Stimulated activated CD4-positive, alpha-beta T cell treated with anti-CD3 and anti-CD28 coated beads, TNF-alpha, amount 100 ng/mL, for 24 hours (primary cell): ENCODE data around the gene DDTL.
"Not testable (repeated sequence)": the region's sequence is repeated elsewhere in the genome, so short reads cannot be mapped to it uniquely, and the experiment has no call there.

ENCODE experiments used
- DNase-seq, 3 experiments: peaks; one replicate each; pipeline ENCODE4 v3.0.0-alpha.2; 2020; ENCODE audit warnings: low read depth in 3 of 3

The DDTL gene

GRCh38 chr22:23966568-23966967 lies at the start of gene DDTL:
Gene DDTL, plus strand, starts transcription at chr22:23966888. Its CDS starts 27 bp downstream, at chr22:23966915.
- not testable (repeated sequence) for DNase-seq

DNA sequence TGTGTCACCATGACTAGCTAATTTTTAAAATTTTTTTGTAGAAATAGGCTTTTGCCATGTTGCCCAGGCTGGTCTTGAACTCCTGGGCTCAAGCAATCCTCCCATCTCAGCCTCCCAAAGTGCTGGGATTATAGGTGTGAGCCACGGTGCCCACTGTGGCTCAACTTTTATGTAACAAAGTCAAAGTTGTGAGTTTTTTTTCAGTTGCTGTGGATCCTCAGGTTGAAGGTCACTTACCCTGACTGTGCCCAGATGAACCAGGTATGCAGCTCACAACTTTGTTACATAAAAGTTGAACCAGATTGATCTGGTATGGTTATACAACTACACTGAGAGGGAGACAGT lies 46.4 kb upstream of the DDTL start:
- DNase-seq: not testable (repeated sequence)

- DNase-seq: not testable (repeated sequence)
Observed at GRCh38 chr22:23921586-23922201, 45.0 kb upstream of the DDTL start.

DNA sequence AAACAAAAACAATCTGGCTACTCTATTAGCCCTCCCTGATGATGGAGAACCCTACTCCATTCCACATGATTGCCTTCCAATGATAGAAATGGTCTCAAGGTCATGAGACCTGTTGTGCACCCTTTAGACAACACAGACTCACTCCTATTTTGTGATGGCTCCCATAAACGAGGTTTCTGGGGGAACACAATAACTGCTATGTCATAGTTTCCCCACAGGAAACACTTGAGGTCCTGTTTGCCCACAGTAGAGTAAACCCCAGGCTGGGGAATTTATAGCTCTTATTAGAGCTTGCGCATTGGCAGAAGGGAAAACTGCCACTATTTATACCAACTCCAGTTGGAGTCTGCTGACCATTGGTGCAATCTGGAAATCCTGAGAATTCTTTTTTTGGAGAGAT lies 43.8 kb upstream of the DDTL start:
- DNase-seq: no peak

- DNase-seq: no peak
Observed at GRCh38 chr22:23925020-23925606, 41.6 kb upstream of the DDTL start.

- DNase-seq: no peak
Observed at GRCh38 chr22:23926561-23926960, 40.1 kb upstream of the DDTL start.

GRCh38 chr22:23938328-23939016 lies 28.2 kb upstream of the DDTL start:
- DNase-seq: no peak

DNA sequence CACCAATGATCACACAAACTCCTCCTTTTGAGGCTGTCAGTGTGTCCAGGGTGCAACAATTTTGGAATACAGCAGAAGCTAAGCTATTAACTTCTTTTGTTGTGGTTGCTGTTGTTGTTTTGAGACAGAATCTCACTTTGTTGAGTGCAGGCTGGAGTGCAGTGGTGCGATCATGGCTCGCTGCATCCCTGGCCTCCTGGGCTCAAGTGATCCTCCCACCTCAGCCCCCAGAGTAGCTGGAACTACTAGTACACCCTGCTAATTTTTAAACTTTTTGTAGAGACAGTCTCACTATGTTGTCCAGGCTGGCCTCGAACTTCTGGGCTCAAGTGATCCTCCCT lies 27.7 kb upstream of the DDTL start:
- no peak for DNase-seq

GRCh38 chr22:23940166-23940565 lies 26.5 kb upstream of the DDTL start:
- DNase-seq: not testable (repeated sequence)

DNA sequence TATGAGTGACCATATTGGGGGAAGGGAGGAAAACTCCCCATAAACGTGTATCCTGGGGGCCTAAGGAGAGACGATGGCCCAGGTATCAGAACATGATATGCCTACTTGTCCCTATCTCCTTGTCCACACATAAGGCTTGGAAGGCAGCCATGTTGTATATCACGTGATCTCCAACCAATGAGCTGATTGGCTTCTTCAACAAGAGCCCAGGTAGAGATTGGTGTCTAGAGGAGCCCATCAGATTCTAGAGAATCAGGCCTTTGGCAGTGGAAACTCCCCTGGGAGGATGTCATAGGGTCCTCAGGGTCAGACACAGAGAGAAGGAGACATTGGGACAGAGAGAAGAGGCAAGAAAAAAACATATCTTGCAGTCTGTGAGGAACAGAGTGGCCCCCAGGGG lies 19.3 kb upstream of the DDTL start:
- not testable (repeated sequence) for DNase-seq

DNA sequence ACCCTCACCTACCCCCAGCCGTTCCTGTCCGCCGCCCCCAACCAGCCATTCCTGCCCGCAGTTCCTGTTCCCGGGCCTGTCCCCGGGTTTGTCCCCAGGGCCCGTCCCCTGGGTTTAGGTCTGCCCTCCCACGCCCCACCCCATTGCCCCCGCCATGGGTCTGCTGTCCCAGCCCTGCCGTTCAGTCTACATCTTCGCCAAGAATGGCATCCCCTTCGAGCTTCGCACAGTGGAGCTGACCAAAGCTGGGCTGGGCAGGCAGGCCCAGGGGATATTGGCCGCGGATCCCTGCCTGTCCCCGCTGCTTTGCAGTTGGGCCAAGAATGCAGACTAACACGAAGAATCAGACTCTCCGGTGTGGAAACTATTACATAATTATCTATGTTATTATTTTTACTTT lies 16.9 kb upstream of the DDTL start:
- not testable (repeated sequence) for DNase-seq

DNA sequence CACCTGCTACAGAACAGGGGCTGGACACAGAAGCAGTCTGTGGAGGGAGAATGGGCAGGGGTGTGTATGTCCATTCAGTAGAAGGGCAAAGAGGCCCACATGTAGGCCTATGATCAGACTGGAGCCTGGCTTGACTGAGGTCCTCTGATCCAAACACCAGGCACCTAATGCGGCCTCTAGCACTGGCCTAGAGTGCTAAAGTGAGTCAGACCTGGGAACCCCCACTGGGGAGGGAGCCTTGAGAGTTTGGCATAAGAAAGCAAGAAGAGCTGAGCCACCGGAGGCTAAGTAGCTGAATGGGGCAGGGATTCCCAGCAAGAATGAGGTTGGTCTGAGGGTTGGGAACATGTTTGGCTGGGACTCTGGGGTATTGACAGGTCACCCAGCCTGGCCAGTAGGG lies 15.3 kb upstream of the DDTL start:
- DNase-seq: not testable (repeated sequence)

GRCh38 chr22:23952794-23953405 lies 13.8 kb upstream of the DDTL start:
- DNase-seq: not testable (repeated sequence)

GRCh38 chr22:23953485-23953884 lies 13.2 kb upstream of the DDTL start:
- DNase-seq: not testable (repeated sequence)

DNA sequence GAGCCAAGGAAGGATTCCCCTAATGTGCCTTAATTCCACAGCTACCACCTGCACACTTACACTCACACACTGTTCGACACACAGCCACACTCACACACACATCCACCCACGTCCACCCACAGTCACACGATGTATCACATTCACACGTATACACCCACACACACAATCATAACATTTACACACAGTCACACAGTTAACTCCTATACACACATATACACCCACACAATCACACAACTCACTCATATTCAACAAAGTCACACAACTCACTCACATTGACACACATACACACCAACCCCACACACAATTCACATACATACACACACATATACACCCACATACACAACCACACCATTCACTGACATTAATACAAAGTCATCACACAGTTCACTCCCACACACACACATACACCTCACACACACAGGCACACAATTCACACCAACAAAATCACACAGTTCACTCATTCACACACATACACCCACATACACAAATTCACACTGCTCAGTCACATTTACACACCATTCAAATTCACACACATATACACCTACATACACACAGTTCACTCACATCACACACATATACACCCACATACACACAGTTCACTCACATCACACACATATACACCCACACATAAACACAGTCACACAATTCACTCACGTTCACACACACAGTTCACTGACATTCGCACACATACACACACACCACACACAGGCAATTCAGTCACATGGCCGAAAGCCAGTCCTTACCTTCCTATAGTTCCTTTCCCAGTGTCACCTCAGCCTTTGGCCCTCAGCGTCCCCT lies 12.3 kb upstream of the DDTL start:
- not testable (repeated sequence) for DNase-seq

GRCh38 chr22:23954991-23955305 lies 11.7 kb upstream of the DDTL start:
- DNase-seq: not testable (repeated sequence)

DNA sequence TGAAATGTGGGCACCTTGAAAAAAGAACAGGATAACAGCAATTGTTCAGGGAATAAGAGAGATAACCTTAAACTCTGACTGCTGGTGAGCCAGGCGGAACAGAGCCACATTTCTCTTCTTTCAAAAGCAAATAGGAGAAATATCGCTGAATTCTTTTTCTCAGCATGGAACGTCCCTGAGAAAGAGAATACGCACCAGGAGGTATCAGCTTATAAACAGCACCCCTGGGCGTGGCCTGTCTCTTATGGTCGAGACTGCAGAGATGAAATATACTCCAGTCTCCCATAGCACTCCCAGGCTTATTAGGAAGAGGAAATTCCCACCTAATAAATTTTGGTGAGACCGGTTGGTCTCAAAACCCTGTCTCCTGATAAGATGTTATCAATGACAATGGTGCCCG lies 10.8 kb upstream of the DDTL start:
- DNase-seq: not testable (repeated sequence)

- DNase-seq: peak; percentile 69 to 77 (median 74)
Observed at GRCh38 chr22:23956301-23956900, 10.3 kb upstream of the DDTL start.

DNA sequence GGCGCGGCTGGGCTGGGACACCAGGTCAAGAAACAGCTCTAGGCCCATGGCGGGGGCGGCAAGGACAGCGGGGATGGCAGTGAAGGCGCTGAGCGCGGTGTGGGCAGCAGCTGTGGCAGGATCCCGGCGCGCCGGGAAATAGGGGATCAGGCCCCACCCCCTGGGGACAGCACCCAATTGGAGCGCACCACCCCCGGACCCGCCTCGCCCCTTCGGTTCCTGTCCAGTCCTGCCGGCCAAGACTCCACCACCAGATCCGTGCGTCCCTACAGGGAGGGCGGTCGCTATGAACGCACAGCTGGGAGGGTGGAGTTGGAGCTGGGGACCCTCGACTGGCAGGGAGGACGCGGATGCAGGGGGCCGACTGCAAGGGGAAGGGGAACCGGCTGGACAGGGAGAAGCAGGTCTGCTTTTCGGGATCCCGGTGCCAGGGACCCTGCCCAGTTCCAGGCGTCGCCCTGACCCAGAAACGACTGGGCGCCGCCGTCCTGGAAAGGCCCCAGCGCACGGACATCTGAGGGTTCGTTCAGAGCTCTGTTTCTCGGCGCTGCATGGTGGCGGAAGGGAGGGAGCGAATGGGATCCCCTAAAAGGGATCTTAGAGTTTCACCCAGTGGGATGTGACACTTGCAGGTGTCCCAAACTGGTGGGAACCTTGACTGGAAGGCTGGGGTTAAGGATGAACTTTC lies 5.5 kb upstream of the DDTL start, which contains the start of gene GSTT2B:
Gene GSTT2B (minus strand): TSS at position 112 of the 688 bp plus-strand sequence. CDS start 64 bp downstream, at position 48.
- DNase-seq: not testable (repeated sequence)

GRCh38 chr22:23966094-23966493 lies 594 bp upstream of the DDTL start:
- DNase-seq: not testable (repeated sequence)

DNA sequence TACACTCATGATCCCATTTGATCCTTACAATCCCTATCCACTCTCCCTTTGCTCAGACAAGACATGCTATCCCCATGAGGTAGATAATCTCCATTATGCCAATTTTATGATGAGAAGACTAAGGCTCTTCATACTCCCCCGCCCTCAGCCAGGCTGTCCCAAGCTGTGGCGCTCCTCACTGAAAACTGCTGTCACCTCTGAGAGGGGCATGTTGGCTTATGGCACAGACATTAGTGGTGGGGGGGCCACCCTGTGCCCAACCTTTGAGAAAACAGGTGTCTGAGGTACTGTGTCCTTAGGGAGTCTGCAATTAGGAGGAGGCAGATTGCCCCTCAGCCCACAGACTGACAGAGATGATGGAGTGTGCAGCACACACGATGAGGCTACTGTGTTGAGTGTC lies 2.4 kb downstream of the DDTL start:
- DNase-seq: no peak
